K562 (cell line): Measurements from ENCODE around the gene SH3PXD2B. TPM values are rescaled to one million over a fixed set of nuclear protein-coding genes. Genes with fewer than 3 reads are reported as not detected.

Source experiments
- CHAMP1 ChIP-seq: fragments of 450-650 bp; IDR thresholded peaks from 2 replicates; pipeline ENCODE4 v1.6.1; 2016; ENCODE audit warnings: mild to moderate bottlenecking
- EZH2 ChIP-seq: IDR thresholded peaks from 2 replicates; pipeline ENCODE4 v1.6.1; 2012; ENCODE audit warnings: low read depth, mild to moderate bottlenecking, inconsistent platforms, low read length, borderline replicate concordance
- HDGF ChIP-seq: fragments of 450-650 bp; IDR thresholded peaks from 2 replicates; pipeline ENCODE4 v1.6.1; 2016
- ILK ChIP-seq: fragments of 450-650 bp; IDR thresholded peaks from 2 replicates; pipeline ENCODE4 v1.6.1; 2016; ENCODE audit warnings: missing genetic modification characterization, low read depth, mild to moderate bottlenecking, missing compliant biosample characterization, moderate library complexity, borderline replicate concordance
- KDM2B ChIP-seq: fragments of 250-450 bp; sonication (Bioruptor Pico); IDR thresholded peaks from 2 replicates; pipeline ENCODE4 v1.8.0; 2021; ENCODE audit warnings: mild to moderate bottlenecking, moderate library complexity
- KDM4B ChIP-seq, 2 experiments: fragments of 450-650 bp in 1 of 2; sonication (generic) in 1 of 2; IDR thresholded peaks; 2 replicates each; pipeline ENCODE4 v1.6.1; 2016 to 2017; ENCODE audit warnings: borderline replicate concordance in 2 of 2, antibody characterized with exemption in 1 of 2, low read depth in 1 of 2, mild to moderate bottlenecking in 1 of 2
- MAFF ChIP-seq: IDR thresholded peaks from 2 replicates; pipeline ENCODE4 v1.6.1; 2012; ENCODE audit warnings: low read length, improper control_type of control experiment
- MIER1 ChIP-seq: fragments of 450-650 bp; IDR thresholded peaks from 2 replicates; pipeline ENCODE4 v1.6.1; 2016; ENCODE audit warnings: antibody characterized with exemption, mild to moderate bottlenecking, low read depth
- OTX1 ChIP-seq: fragments of 450-650 bp; formaldehyde crosslinking; IDR thresholded peaks from 2 replicates; pipeline ENCODE4 v1.4.0; 2022; ENCODE audit warnings: mild to moderate bottlenecking
- PTTG1 ChIP-seq: fragments of 450-650 bp; IDR thresholded peaks from 2 replicates; pipeline ENCODE4 v1.6.1; 2016; ENCODE audit warnings: low read depth, mild to moderate bottlenecking, missing genetic modification characterization, missing compliant biosample characterization
- RBM34 ChIP-seq: fragments of 200-400 bp; formaldehyde crosslinking; IDR thresholded peaks from 2 replicates; pipeline ENCODE4 v1.6.1; 2018; ENCODE audit warnings: low read length, borderline replicate concordance; ENCODE audit not compliant: insufficient read depth
- RHOXF2B ChIP-seq: fragments of 250-450 bp; sonication (Bioruptor Pico); conservative IDR thresholded peaks from 2 replicates; pipeline ENCODE4 v1.5.1; 2021
- STAT6 ChIP-seq: sonication (generic); formaldehyde crosslinking; IDR thresholded peaks from 2 replicates; pipeline ENCODE4 v1.8.1; 2023; ENCODE audit warnings: mild to moderate bottlenecking, missing genetic modification reagents
- TAF1 ChIP-seq: IDR thresholded peaks from 2 replicates; pipeline ENCODE4 v1.6.1; 2011; ENCODE audit warnings: mild to moderate bottlenecking, low read length, moderate library complexity; ENCODE audit not compliant: insufficient read depth, control insufficient read depth, severe bottlenecking; ENCODE audit errors: extremely low read depth
- TCFL5 ChIP-seq: fragments of 250-450 bp; sonication (Bioruptor Pico); conservative IDR thresholded peaks from 2 replicates; pipeline ENCODE4 v1.6.1; 2021; ENCODE audit warnings: mild to moderate bottlenecking, moderate library complexity, matching md5 sums
- U2AF1 ChIP-seq: fragments of 200-400 bp; formaldehyde crosslinking; optimal IDR thresholded peaks from 2 replicates; pipeline ENCODE3; 2017; ENCODE audit warnings: mild to moderate bottlenecking, low read depth, low read length, moderate library complexity
- ZBTB12 ChIP-seq: fragments of 250-450 bp; sonication (Bioruptor Pico); IDR thresholded peaks from 2 replicates; pipeline ENCODE4 v1.4.0; 2020
- ZBTB26 ChIP-seq: fragments of 450-650 bp; formaldehyde crosslinking; IDR thresholded peaks from 2 replicates; pipeline ENCODE4 v1.4.0; 2022; ENCODE audit warnings: missing genetic modification characterization
- ZNF3 ChIP-seq: fragments of 250-450 bp; sonication (Bioruptor Pico); IDR thresholded peaks from 2 replicates; pipeline ENCODE4 v1.5.0; 2021; ENCODE audit warnings: mild to moderate bottlenecking, moderate library complexity
- polyA plus RNA-seq, 8 experiments: library from polyadenylated mRNA; depleted of rRNA in 4 of 8; stranded (reverse) in 5 of 8; unstranded in 3 of 8; fragments of >200 nt; fragmentation: Nextera tagmentation in 2 of 8; fragmentation: Illumina TruSeq in 1 of 8; extraction: Ambion mirVana in 2 of 8; extraction: Trizol in 1 of 8; gene quantifications; 2 replicates each; pipeline versions ENCODE4 v1.2.1 to v1.2.3, GENCODE V29; 2011 to 2014; ENCODE audit warnings: inconsistent platforms in 1 of 8, missing spikeins in 1 of 8
- total RNA-seq, 7 experiments: library from RNA; depleted of rRNA in 6 of 7; stranded (reverse); fragments of >200 nt in 6 of 7; fragmentation: Illumina TruSeq in 2 of 7; extraction: Trizol in 2 of 7; gene quantifications; 2 replicates each; pipeline versions ENCODE4 v1.2.1 to v1.2.3, GENCODE V29; 2011 to 2021; ENCODE audit warnings: low replicate concordance in 1 of 7

The SH3PXD2B gene
- total and polyA plus RNA-seq, 9 of the 15 experiments (the other 6 are each of a cell fraction or from before 2014, with no cell fraction given) = 0.04 to 0.66 (median 0.19) TPM

- no peak for TF ChIP-seq STAT6
- no peak for TF ChIP-seq HDGF
- no peak for TF ChIP-seq U2AF1
- TF ChIP-seq RHOXF2B = no peak
- TF ChIP-seq CHAMP1 = no peak
- TF ChIP-seq MIER1 = no peak
- TF ChIP-seq ZNF3 = no peak
- TF ChIP-seq EZH2 = no peak
- no peak for TF ChIP-seq ZBTB26 (CRISPR knock-in tag)
- no peak for TF ChIP-seq KDM2B
- no peak for TF ChIP-seq OTX1 (CRISPR knock-in tag)
- TF ChIP-seq PTTG1 (tag) = no peak
- no peak for TF ChIP-seq TAF1
- TF ChIP-seq KDM4B (IDR thresholded peaks at IDR 0.05; ENCODE audit: borderline replicate concordance in 2 of 2, low read depth in 1 of 2) = no peak
- TF ChIP-seq TCFL5 (CRISPR knock-in tag) = no peak
- TF ChIP-seq RBM34 = no peak
- no peak for TF ChIP-seq ILK (tag)
- TF ChIP-seq ZBTB12 (CRISPR knock-in tag) = peak; percentile 63
- TF ChIP-seq MAFF = no peak
Measured at GRCh38 chr5:172441262-172441751, 13.0 kb downstream of the SH3PXD2B start (continued).
